IMR-90 (cell line): ENCODE results near the gene PRELP. TPM values are rescaled to one million over a fixed set of nuclear protein-coding genes. Genes with fewer than 3 reads are reported as not detected.

Experiments used
- ATAC-seq: fragments of 200-7000 bp; cut with Tn5 transposase; 2 replicates; pipeline ENCODE4 v1.9.1; 2020; ENCODE audit warnings: low read depth, mild to moderate bottlenecking, moderate library complexity
- BruUV-seq: library from RNA; stranded (reverse); fragments of 400-500 nt; replicated peaks from 2 replicates; lab custom pipeline; 2021; lab: Mats Ljungman, UMichigan
- CTCF ChIA-PET: fragments of 300-600 bp; formaldehyde crosslinking; extraction: SDS; loops from one replicate; lab custom pipeline; 2021; ENCODE audit warnings: antibody characterized with exemption; lab: Yijun Ruan, JAX
- POLR2A ChIA-PET: fragments of 300-600 bp; sonication (Branson Sonifier 250); formaldehyde crosslinking; loops from one replicate; lab custom pipeline; 2022; ENCODE audit warnings: antibody characterized with exemption; ENCODE audit not compliant: unreplicated experiment; lab: Charles Lee
- DNase-seq: peaks from one replicate; pipeline ENCODE4 v3.0.0; 2013
- H2AFZ ChIP-seq: replicated peaks from 2 replicates; pipeline ENCODE3; 2013; ENCODE audit warnings: low read length, mild to moderate bottlenecking; ENCODE audit not compliant: poor library complexity
- H2AK5ac ChIP-seq: 2 replicates; pipeline ENCODE4 v1.6.1; 2013; ENCODE audit warnings: low read depth, low read length, inconsistent platforms
- H2AK9ac ChIP-seq: replicated peaks from 2 replicates; pipeline ENCODE3; 2013; ENCODE audit warnings: mild to moderate bottlenecking, low read depth, low read length, moderate library complexity; ENCODE audit not compliant: poor library complexity
- H2BK120ac ChIP-seq: 2 replicates; pipeline ENCODE4 v1.6.1; 2013; ENCODE audit warnings: low read depth, low read length, inconsistent platforms
- H2BK15ac ChIP-seq: 3 replicates; pipeline ENCODE4 v1.6.1; 2013; ENCODE audit warnings: low read depth, low read length, inconsistent platforms
- H2BK20ac ChIP-seq: 2 replicates; pipeline ENCODE4 v1.6.1; 2013; ENCODE audit warnings: low read depth, mild to moderate bottlenecking, inconsistent platforms, low read length, moderate library complexity
- H2BK5ac ChIP-seq: 2 replicates; pipeline ENCODE4 v1.6.1; 2013; ENCODE audit warnings: mild to moderate bottlenecking, low read depth, low read length, inconsistent platforms; ENCODE audit not compliant: poor library complexity, severe bottlenecking
- H3K14ac ChIP-seq: replicated peaks from 2 replicates; pipeline ENCODE4 v1.6.1; 2013; ENCODE audit warnings: low read depth, low read length, inconsistent platforms
- H3K18ac ChIP-seq: 2 replicates; pipeline ENCODE4 v1.6.1; 2013; ENCODE audit warnings: low read depth, low read length, control low read depth
- H3K23ac ChIP-seq: 2 replicates; pipeline ENCODE4 v1.6.1; 2013; ENCODE audit warnings: low read depth, low read length, inconsistent platforms
- H3K27ac ChIP-seq: 2 replicates; pipeline ENCODE4 v1.5.1; 2013; ENCODE audit warnings: mild to moderate bottlenecking, control low read depth, low read length; ENCODE audit not compliant: insufficient read depth
- H3K27me3 ChIP-seq: 2 replicates; pipeline ENCODE4 v1.6.1; 2013; ENCODE audit warnings: low read length; ENCODE audit not compliant: control insufficient read depth, insufficient read depth
- H3K36me3 ChIP-seq: 2 replicates; pipeline ENCODE4 v1.6.1; 2013; ENCODE audit warnings: low read length, mixed read lengths; ENCODE audit not compliant: control insufficient read depth, insufficient read depth
- H3K4ac ChIP-seq: 2 replicates; pipeline ENCODE4 v1.6.1; 2013; ENCODE audit warnings: low read depth, low read length, inconsistent platforms
- H3K4me1 ChIP-seq: 2 replicates; pipeline ENCODE4 v1.6.1; 2013; ENCODE audit warnings: low read length, mixed read lengths; ENCODE audit not compliant: control insufficient read depth, insufficient read depth
- H3K4me2 ChIP-seq: 2 replicates; pipeline ENCODE4 v1.6.1; 2013; ENCODE audit warnings: low read depth, mild to moderate bottlenecking, control low read depth, low read length, moderate library complexity
- H3K4me3 ChIP-seq: 2 replicates; pipeline ENCODE4 v1.5.1; 2013; ENCODE audit warnings: low read depth, mild to moderate bottlenecking, control low read depth, low read length, moderate library complexity; ENCODE audit not compliant: insufficient read depth
- H3K56ac ChIP-seq: 2 replicates; pipeline ENCODE4 v1.6.1; 2013; ENCODE audit warnings: low read length, inconsistent platforms; ENCODE audit not compliant: insufficient read depth; ENCODE audit errors: extremely low read depth
- H3K79me1 ChIP-seq, 2 experiments: 2 replicates each; pipeline ENCODE4 v1.6.1; 2013; ENCODE audit warnings: low read length in 2 of 2, inconsistent platforms in 1 of 2, low read depth in 1 of 2
- H3K9ac ChIP-seq: 2 replicates; pipeline ENCODE4 v1.6.1; 2013; ENCODE audit warnings: low read depth, low read length, control low read depth
- H3K9me1 ChIP-seq: 2 replicates; pipeline ENCODE4 v1.6.1; 2013; ENCODE audit warnings: low read length, inconsistent platforms; ENCODE audit not compliant: insufficient read depth
- H3K9me3 ChIP-seq: 2 replicates; pipeline ENCODE4 v1.6.1; 2013; ENCODE audit warnings: low read length; ENCODE audit not compliant: control insufficient read depth, insufficient read depth
- H4K20me1 ChIP-seq: 2 replicates; pipeline ENCODE4 v1.6.1; 2013; ENCODE audit warnings: low read length, inconsistent platforms; ENCODE audit not compliant: insufficient read depth
- H4K5ac ChIP-seq: 2 replicates; pipeline ENCODE4 v1.6.1; 2013; ENCODE audit warnings: mild to moderate bottlenecking, low read depth, low read length, control low read depth
- H4K8ac ChIP-seq, 2 experiments: 2 replicates each; pipeline ENCODE4 v1.6.1; 2013; ENCODE audit warnings: low read depth in 2 of 2, low read length in 2 of 2, control low read depth in 1 of 2, inconsistent platforms in 1 of 2
- H4K91ac ChIP-seq: 2 replicates; pipeline ENCODE4 v1.6.1; 2013; ENCODE audit warnings: low read depth, low read length, inconsistent platforms; ENCODE audit not compliant: insufficient read depth
- MXI1 ChIP-seq: IDR thresholded peaks from 2 replicates; pipeline ENCODE4 v1.6.1; 2012; ENCODE audit warnings: low read depth, mild to moderate bottlenecking, low read length, moderate library complexity, borderline replicate concordance
- RFX5 ChIP-seq: IDR thresholded peaks from 2 replicates; pipeline ENCODE4 v1.8.0; 2012; ENCODE audit warnings: low read depth, mild to moderate bottlenecking, low read length, moderate library complexity
- WGBS, 2 experiments: methylation state at CpG; one replicate each; pipeline versions ENCODE4 v1.1.5 to v1.1.7; 2013; ENCODE audit warnings: missing lambda C conversion rate in 2 of 2; ENCODE audit not compliant: insufficient read length in 1 of 2; ENCODE audit errors: extremely low coverage in 2 of 2; 5-methylcytosine and 5-hydroxymethylcytosine counted together
- dilution Hi-C: fragments of 300-500 bp; cut with HindIII; formaldehyde crosslinking; loops from one replicate; pipeline ENCODE4 v1.14.3; 2018; ENCODE audit warnings: low sequenced_read_pairs; ENCODE audit not compliant: unreplicated experiment
- in situ Hi-C: fragments of 300-500 bp; cut with MboI; formaldehyde crosslinking; loops from 3 replicates; pipeline ENCODE4 v1.14.3; 2019; ENCODE audit warnings: low sequenced_read_pairs, inconsistent platforms, mixed read lengths
- intact Hi-C: fragments of 100-400 bp; cut with micrococcal nuclease; formaldehyde crosslinking; loops from 2 replicates; pipeline ENCODE4 v1.10.0; 2022
- polyA plus RNA-seq, 3 experiments: library from polyadenylated mRNA; depleted of rRNA; stranded (reverse); fragments of >200 nt; gene quantifications; 2 replicates each; pipeline ENCODE4 v1.2.3, GENCODE V29; 2012; ENCODE audit warnings: low replicate concordance in 1 of 3
- total RNA-seq: library from RNA; depleted of rRNA; stranded (reverse); fragments of >200 nt; gene quantifications from 2 replicates; pipeline ENCODE4 v1.2.3, GENCODE V29; 2012

Gene PRELP
- total and polyA plus RNA-seq, 2 of the 4 experiments (the other 2 are of a cell fraction), result 0.56 TPM; not detected in 1

DNA sequence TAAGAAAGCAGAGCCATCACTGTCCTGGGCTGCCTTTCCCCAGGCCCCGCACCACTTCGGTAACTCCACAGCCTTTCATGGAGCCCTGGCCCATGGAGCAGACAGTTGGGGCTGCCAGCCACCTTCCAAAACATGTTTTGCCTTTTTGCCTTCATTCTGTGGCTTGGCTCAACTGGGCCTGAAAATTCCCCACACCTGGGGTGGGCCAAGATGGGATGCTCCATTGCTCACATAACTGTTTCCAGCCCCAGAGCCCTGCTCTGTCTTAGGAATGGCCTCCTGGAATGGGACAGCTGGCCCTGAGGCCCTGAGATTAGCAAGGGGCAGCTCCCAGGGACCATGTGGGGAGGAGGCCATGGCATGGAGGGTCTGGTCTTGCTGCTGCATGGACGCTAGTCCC, 10.9 kb upstream of the PRELP start:
- Histone ChIP-seq H2BK5ac (no peak overlapping the region), H3K23ac (no peak overlapping the region), H3K4me3 (no peak overlapping the region), H3K18ac (no peak overlapping the region), H3K9me3 (no peaks in the 10 kb centered on the region), H2AK5ac (0 out of 2 replicates have a peak overlapping the region, but pooled peaks have one; percentile 69), H2AFZ (no peak overlapping the region), H2BK120ac (no peak overlapping the region), H3K9me1 (peaks cover 6% of the 10 kb centered on the region), H3K27ac (no peak overlapping the region), H2BK20ac (no peak overlapping the region), H3K36me3 (no peaks in the 10 kb centered on the region), H4K91ac (peak overlapping the region; percentile 43; the same call in 1 of the 2 replicates), H3K27me3 (peaks cover 2% of the 10 kb centered on the region; the same call in 1 of the 2 replicates), H2AK9ac (no peak overlapping the region), H3K4me1 (peaks cover 19% of the 10 kb centered on the region), H3K4me2 (no peak overlapping the region), H2BK15ac (no peak overlapping the region), H3K9ac (no peak overlapping the region), H3K56ac (no peak overlapping the region), H3K4ac (no peak overlapping the region), H4K5ac (no peak overlapping the region), H3K14ac (no peak overlapping the region), H4K8ac (no peak overlapping the region), H4K20me1 (no peaks in the 10 kb centered on the region), H3K79me1 (no peaks in the 10 kb centered on the region)
- 100% methylated on average over 3 of the region's 3 CpGs; no CpG with 5 or more reads in 1 of the 2 experiments for WGBS, 2 experiments
- no peak for TF ChIP-seq RFX5
- TF ChIP-seq MXI1, result no peak
- no TSS peak for BruUV-seq
- ChIA-PET CTCF (no interaction called here), POLR2A (no interaction called here)
- ATAC-seq (no peak), DNase-seq (no peak)
- dilution Hi-C loops (no loop called here), in situ Hi-C loops (no loop called here), intact Hi-C loops (no loop called here)
